Ishikawa (cell line): ENCODE measurements around the gene KRT37.

Experiments used
- CEBPB ChIP-seq: IDR thresholded peaks from 2 replicates; pipeline ENCODE4 v1.6.1; 2012
- CREB1 ChIP-seq: IDR thresholded peaks from 2 replicates; pipeline ENCODE4 v1.6.1; 2012; ENCODE audit warnings: low read depth
- EGR1 ChIP-seq: IDR thresholded peaks from 2 replicates; pipeline ENCODE4 v1.6.1; 2012
- EP300 ChIP-seq: IDR thresholded peaks from 2 replicates; pipeline ENCODE4 v1.6.1; 2012; ENCODE audit warnings: borderline replicate concordance
- FOXM1 ChIP-seq: IDR thresholded peaks from 2 replicates; pipeline ENCODE4 v1.6.1; 2012; ENCODE audit warnings: low read depth, borderline replicate concordance
- NFIC ChIP-seq: IDR thresholded peaks from 2 replicates; pipeline ENCODE4 v1.6.1; 2012
- RAD21 ChIP-seq: IDR thresholded peaks from 2 replicates; pipeline ENCODE4 v1.6.1; 2012; ENCODE audit warnings: low read depth
- TAF1 ChIP-seq: IDR thresholded peaks from 2 replicates; pipeline ENCODE4 v1.6.1; 2012; ENCODE audit warnings: low read depth, mild to moderate bottlenecking
- TCF12 ChIP-seq: IDR thresholded peaks from 2 replicates; pipeline ENCODE4 v1.6.1; 2012; ENCODE audit warnings: low read depth
- YY1 ChIP-seq: IDR thresholded peaks from 2 replicates; pipeline ENCODE4 v1.6.1; 2012; ENCODE audit warnings: low read depth
- ZBTB7A ChIP-seq: IDR thresholded peaks from 2 replicates; pipeline ENCODE4 v1.6.1; 2012; ENCODE audit warnings: low read depth
- TF ChIP-seq, protein P1 (sequence below): IDR thresholded peaks from 2 replicates; pipeline ENCODE4 v1.6.1; 2012
- TF ChIP-seq, protein P2 (sequence below): IDR thresholded peaks from 2 replicates; pipeline ENCODE4 v1.6.1; 2012; ENCODE audit warnings: low read depth, mild to moderate bottlenecking
- TF ChIP-seq, protein P3 (sequence below): IDR thresholded peaks from 2 replicates; pipeline ENCODE4 v1.6.1; 2012

GRCh38 chr17:41424111-41424635, at the start of gene KRT37:
- TF ChIP-seq FOXM1 (no peak), TAF1 (no peak), EP300 (no peak), EGR1 (no peak), CEBPB (no peak), YY1 (no peak), NFIC (no peak), ZBTB7A (no peak), RAD21 (no peak), TCF12 (no peak), CREB1 (no peak)
- TF ChIP-seq, protein P1, sequence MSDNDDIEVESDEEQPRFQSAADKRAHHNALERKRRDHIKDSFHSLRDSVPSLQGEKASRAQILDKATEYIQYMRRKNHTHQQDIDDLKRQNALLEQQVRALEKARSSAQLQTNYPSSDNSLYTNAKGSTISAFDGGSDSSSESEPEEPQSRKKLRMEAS, result no peak
- TF ChIP-seq, protein P2, sequence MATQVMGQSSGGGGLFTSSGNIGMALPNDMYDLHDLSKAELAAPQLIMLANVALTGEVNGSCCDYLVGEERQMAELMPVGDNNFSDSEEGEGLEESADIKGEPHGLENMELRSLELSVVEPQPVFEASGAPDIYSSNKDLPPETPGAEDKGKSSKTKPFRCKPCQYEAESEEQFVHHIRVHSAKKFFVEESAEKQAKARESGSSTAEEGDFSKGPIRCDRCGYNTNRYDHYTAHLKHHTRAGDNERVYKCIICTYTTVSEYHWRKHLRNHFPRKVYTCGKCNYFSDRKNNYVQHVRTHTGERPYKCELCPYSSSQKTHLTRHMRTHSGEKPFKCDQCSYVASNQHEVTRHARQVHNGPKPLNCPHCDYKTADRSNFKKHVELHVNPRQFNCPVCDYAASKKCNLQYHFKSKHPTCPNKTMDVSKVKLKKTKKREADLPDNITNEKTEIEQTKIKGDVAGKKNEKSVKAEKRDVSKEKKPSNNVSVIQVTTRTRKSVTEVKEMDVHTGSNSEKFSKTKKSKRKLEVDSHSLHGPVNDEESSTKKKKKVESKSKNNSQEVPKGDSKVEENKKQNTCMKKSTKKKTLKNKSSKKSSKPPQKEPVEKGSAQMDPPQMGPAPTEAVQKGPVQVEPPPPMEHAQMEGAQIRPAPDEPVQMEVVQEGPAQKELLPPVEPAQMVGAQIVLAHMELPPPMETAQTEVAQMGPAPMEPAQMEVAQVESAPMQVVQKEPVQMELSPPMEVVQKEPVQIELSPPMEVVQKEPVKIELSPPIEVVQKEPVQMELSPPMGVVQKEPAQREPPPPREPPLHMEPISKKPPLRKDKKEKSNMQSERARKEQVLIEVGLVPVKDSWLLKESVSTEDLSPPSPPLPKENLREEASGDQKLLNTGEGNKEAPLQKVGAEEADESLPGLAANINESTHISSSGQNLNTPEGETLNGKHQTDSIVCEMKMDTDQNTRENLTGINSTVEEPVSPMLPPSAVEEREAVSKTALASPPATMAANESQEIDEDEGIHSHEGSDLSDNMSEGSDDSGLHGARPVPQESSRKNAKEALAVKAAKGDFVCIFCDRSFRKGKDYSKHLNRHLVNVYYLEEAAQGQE, result no peak
- TF ChIP-seq, protein P3, sequence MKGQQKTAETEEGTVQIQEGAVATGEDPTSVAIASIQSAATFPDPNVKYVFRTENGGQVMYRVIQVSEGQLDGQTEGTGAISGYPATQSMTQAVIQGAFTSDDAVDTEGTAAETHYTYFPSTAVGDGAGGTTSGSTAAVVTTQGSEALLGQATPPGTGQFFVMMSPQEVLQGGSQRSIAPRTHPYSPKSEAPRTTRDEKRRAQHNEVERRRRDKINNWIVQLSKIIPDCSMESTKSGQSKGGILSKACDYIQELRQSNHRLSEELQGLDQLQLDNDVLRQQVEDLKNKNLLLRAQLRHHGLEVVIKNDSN, result no peak
